ENCODE data around the gene C20orf141.
A peak's percentile ranks its signal among the peaks of the same experiment; 100 is the strongest.
"Not testable (repeated sequence)": the region's sequence is repeated elsewhere in the genome, so short reads cannot be mapped to it uniquely, and the experiment has no call there.

C20orf141 gene

DNA sequence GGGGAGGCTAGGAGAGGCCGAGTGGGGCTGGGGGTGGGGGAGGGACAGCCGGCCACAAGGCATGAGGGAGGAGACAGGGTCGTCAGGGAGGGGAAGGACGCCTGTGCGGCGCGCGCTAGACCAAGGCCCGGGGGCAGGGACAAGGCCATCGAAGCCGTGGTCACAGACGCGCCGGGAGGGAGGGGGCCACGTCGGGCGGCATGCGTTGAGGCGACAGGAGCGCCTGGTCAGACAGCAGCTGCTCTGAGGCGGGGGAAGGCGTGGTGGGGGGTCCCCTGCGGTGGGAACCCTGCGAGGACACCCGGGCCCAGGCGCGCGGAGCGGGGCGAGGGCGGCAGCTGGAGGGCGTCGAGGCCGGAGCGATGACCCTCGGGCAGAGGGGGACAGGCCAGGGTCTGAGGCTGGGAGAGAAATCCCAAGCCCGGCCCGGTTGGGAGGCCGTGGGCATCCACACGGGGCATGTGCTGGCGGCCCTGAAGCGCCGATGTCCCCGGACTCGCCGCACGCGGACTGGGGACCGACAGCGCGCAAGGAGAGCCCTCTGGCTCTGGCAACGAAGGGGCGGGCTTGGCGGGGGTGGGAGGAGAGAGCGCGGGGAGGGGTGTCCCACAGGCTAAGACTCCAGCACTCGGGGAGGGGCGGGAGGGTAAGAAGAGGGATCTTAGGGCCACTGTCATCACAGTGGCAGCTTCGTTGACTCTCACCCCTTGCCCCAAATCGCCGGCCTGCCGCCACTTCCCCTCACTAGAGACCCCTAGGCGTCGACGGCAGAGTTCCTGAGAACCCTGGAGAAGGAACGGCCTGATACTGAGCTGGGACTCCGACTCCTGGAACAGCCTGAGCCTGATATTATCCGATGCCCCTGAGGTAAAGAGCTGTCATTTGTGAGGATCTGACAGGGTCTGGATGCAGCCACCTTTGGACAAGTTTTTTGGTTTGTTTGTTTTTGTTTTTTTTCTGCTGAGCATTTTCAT, 6.4 kb downstream of the C20orf141 start:
- no peak for DNase-seq (ENCODE audit: low read depth)

DNA sequence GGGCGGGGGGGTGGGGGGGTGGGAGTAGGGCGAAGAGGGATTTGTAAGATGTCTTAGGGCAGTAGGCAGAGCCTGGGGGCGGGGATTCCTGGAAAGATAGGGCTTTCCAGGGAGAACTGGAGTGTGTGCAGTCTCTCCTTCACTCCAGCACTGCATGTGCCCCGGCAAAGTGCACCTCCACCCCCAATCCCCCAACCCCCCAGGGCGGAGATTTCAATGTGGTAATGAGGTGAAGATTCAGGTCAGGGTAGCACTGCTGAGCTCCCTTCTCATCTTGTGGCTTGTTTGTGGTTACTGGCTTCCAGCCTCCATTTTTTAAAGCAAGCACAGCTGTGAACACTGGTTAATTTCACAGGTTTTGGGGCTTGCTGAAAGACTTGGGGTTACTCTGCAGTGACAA, 7.3 kb downstream of the C20orf141 start:
- DNase-seq (ENCODE audit: low read depth): peak; percentile 30

DNA sequence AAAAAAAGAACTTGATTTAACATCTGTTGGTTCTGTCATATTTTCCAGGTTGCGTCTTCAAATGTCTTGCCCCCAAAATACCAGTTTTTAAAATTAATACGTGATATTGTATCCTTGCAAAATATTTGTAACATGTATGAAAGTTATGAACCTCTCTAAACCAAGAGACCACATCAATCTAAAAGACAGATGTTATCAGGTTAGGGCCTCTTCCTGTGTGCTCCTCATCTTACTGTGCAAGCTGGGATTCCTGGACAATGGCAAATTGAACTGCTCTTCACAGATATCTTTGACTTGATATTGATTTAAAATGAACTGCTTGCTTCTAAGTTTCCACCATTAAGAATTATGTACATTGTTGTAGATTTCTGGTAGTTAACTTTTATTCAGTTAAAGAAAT, 11.0 kb downstream of the C20orf141 start:
- no peak for DNase-seq (ENCODE audit: low read depth)

- no peak for DNase-seq (ENCODE audit: low read depth)
These were observed 11.9 kb downstream of the C20orf141 start for GRCh38 chr20:2826655-2827054.

GRCh38 chr20:2829376-2829775, 14.6 kb downstream of the C20orf141 start:
- no peak for DNase-seq (ENCODE audit: low read depth)

DNA sequence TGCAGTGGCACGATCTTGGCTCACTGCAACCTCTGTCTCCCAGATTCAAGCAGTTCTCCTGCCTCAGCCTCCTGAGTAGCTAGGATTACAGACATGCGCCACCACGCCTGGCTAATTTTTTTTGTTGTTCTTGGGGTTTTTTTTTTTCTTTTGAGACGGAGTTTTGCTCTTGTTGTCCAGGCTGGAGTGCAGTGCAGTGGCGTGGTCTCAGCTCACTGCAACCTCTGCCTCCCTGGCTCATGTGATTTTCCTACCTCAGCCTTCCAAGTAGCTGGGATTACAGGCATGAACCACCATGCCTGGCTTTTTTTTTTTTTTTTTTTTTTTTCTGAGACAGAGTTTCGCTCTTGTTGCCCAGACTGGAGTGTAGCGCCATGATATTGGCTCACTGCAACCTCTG, 16.4 kb downstream of the C20orf141 start:
- not testable (repeated sequence) for DNase-seq (ENCODE audit: low read depth)

DNA sequence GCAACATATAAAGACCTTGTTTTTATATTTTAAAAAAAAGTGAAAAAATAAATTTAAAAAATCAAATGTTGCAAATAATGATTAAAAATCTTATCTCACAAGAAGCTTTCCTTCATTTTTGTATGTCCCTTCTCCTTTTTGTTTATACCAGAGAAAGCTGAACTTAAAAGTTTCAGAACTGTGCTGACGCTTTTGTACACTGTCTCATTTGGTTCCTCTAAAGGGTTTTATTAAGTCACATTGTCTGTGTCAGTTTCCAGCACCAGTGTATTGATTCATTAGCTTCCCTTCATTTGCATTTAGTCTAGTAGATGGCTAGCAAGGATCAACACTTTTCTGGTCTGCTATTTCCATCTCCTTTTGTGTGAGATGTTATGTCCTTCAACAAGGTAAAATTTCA, 19.0 kb downstream of the C20orf141 start:
- no peak for DNase-seq (ENCODE audit: low read depth)

DNA sequence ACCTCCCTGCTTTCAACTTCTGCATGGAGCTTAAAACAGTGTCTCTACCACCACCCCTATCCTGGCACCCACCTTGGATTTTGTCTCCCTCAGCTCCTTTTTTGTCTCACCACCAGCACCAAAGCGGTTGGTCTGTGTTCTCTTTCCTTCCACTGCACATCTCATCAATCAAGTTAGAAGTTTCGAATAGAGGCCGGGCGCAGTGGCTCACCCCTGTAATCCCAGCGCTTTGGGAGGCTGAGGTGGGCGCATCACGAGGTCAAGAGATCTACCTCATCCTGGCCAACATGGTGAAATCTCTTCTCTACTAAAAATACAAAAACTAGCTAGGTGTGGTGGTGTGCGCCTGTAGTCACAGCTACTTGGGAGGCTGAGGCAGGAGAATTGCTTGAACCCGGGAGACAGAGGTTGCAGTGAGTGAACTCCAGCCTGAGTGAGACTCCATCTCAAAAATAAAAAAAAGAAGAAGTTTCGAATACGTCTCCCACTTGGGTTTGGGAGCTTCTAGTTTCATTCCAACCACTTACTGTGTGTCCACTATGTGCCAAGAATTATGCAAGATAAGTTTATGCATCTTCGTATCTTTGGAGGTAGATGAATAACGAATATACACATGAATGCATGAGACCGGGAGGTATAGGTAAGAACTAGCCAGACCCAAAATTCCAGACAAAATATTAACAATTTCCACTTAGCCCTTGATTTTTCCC, 19.8 kb downstream of the C20orf141 start:
- DNase-seq (ENCODE audit: low read depth): no peak

DNA sequence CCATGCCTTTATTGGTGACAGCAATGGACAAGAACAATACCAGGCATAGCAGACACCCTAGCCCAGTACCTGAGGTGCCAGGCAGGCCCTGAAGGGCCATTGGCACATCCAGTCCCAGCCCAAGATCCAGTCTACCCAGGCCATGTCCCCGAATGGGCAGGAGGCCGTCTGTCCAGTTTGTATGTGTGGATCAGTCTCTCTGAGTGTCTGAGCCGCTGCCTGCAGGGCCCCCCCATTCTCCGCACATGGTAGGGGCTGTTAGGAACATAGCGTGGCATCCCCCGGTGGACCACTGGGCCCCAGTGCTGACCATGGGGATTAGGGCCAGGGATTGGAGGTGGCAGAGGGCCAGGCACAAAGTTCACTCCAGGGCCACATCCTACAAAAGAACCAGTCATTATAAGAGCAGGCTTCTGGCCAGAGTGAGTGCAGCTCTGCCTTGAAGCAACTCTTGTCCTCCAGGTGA, 20.6 kb downstream of the C20orf141 start:
- DNase-seq (ENCODE audit: low read depth): no peak

- no peak for DNase-seq (ENCODE audit: low read depth)
These were observed 21.2 kb downstream of the C20orf141 start for GRCh38 chr20:2836035-2836434.

DNA sequence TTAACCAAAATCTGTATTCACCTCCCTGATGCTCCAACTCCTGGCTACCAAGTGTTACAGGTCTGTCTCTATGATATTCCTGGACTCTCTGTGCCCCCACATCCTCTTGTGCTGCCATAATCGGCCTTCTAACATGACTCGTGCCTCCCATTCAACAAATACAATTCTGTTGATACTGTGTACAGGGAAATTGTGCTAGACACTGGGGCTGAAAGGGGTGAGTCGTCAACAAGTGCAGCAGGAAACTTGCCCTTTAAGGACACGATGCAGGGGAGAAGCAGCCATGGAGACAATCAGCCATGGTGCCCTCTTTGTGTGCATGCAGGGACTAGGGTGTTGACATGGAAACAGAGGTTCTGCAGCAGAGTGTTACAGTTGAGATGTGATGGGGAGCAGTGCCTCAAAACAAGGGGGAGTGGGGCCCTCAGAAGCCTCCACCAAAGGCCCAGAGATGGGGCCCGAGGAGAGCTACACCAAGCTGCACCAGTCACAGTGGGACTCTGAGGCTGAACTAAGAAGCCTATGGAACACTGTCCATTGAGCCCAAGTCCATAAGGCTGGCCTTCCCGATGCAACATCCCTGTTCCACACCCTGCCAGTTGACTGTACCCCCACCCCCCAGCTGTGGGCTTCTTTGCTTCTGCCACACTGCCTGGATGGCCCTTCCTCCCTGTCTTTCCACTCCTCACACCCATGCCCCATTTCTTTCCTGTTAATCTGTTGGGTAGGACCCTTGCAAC, 22.6 kb downstream of the C20orf141 start:
- no peak for DNase-seq (ENCODE audit: low read depth)

DNA sequence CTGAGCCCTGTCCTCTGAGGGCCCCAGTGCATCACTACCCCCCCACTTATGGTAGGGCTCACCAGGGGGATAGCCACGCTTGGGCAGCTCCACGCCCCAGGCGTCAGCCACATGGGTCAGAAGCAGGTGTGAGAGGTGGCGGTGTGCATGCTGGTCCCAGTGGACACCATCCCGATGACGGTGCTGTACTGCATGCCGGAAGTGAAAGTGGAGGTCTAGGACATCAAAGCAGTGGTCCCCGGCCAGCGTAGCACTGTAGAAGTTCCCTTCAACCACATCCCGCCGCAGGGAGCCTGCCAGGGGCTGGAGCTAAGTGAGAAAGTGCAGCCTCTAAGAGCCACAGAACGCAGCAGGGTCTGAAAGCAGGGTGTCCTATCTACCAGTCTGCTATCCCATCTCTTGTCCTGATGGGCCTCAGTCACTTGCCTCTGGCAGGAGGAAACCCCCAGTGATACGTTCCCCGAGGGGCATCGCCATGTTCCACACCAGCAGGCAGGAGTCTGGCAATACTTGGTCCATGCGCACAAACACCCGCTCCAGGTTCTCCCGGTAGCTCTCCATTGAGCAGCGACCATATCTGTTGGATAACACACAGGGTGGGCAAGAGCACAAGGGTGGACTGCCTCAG, 23.5 kb downstream of the C20orf141 start:
- DNase-seq (ENCODE audit: low read depth): no peak

DNA sequence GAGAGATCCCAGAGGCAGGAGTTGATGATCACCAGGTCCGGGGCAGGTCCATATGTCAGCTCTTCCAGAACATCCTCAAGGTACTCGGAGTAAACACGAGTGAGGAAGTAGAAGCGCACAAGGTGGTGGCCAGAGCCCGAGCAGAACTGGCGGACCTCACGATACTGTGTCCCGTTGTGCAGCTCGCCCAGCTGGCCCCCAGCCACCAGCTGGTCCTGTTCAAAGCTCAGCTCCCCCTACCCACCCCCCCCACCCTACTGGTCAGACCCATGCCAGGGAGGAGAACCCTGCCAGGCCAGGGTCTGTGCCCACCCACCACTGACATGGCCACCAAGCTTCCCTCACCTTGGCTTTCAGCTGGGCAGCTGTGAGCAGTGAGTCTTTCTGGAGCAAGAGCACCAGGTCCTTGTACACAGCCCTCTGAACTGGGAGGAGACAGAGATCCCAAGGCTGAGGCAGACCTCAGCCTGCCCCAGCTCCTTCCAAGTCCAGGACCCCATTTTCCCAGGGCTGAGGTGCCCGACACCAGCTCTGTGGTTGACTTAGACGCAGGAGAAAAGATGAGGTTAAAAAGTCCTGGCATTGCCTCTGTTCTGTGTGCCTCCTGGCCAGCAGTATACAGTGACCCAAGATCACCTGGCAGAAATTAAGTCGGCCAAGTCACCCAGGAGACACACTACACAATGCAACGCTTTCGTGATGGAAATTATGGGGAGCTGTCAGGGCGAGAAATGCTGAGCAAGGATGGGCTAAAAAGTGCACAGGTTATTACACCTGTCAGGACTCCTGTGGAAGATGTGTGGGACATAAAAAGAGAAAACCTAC, 24.3 kb downstream of the C20orf141 start:
- no peak for DNase-seq (ENCODE audit: low read depth)

DNA sequence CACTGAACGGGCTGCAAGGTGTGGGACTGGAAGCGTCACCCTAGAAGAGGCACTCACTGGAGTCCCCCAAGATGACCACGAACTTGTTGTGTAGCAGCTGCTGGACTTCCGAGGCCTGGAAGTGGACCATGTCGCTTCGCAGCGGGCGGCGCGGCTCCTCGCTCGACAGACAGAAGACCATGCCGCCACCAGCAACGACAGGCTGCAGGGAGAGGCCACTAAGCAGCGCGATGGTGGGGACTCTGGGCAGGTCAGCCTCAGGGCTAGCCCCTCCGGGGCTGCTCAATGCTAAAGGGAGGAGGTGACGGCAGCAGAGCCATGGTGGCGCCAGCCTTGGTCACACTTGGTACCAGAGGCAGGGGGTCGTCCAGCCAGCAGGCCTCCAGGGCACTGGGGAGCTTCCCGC, 24.9 kb downstream of the C20orf141 start:
- no peak for DNase-seq (ENCODE audit: low read depth)

DNA sequence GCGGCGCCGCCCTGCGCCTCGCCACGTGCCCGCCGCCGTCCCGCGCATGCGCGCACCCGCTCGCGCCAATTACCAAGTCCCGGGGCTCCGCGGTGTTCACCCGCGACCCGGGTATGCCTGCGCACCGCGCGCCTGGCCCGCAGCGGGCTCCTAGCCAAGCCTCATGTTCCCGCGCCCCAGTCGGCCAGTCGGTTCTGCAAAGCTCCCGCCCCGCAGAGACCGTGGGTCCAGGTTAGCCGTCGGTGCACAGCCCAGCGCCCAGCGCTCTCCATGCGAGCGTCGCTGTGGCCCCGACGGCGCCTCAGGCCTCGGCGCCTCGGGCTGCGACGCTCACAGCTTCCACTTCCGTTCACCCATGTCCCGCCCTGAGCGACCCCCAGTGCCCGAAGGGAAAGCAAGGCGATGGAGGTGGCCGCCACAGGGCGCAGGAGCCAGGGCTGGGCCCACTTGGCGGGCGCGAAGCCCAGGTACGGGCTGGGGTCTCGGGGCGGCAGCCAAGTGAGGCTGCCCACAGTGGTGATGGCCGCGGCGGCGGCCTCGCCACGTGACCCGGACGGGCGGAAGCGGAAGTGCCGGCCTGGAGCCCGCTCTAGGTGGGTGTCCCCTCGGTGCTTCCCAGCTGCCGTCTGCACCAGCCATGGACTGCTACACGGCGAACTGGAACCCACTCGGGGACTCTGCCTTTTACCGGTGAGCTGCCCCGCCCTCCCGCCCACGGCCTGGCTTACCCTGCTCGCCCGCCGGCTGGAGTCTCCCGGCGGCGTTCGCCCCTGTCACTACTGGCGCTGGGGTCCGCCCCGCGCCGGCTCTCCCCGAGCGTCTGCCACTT, 25.6 kb downstream of the C20orf141 start, which contains the start of the genes PCED1A and VPS16:
TSS of gene PCED1A (minus strand) at position 518 of the 829 bp plus-strand sequence. CDS start 743 bp downstream, outside the sequence.
TSS of gene VPS16 (plus strand) at position 608 of the 829 bp plus-strand sequence. CDS start at position 638, 30 bp downstream.
- DNase-seq (ENCODE audit: low read depth): peak; percentile 84

- DNase-seq (ENCODE audit: low read depth): no peak
These were observed 26.3 kb downstream of the C20orf141 start for GRCh38 chr20:2840967-2841531.

DNA sequence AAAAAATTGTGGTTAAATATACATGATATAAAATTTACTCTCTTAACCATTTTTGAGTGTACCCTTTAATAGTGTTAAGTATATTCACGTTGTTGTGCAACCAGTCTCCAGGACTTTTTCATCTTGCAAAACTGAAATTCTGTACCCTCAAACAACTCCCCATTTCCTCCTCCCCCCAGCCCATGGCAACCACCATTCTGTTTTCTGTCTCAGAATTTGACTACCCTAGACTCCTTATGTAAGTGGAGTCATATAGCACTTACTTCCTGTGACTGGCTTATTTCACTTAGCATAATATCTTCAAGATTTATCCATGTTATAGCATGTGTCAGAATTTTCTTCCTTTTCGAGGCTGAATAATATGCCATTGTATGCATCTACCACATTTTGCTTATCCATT, 30.8 kb downstream of the C20orf141 start:
- no peak for DNase-seq (ENCODE audit: low read depth)

DNA sequence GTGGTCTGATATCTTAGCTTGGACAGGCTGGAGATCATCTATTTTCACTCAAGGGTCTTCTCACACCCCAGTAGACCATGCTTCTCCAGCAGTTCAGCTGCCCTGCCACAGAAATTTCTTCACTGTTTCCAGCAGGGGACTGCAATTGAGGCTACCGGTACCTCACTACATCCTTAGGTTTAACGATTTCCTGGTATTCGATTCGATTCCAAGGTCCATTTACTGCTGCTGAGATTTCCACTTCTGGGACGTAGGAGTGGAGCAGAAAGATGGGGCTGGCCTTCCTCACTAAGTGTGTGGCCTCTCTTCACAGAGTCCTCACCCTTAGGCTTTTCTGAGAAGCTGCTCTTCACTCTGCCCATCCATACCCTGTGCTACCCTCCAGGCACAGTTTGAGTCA, 31.9 kb downstream of the C20orf141 start:
- DNase-seq (ENCODE audit: low read depth): no peak

GRCh38 chr20:2847802-2848201, 33.0 kb downstream of the C20orf141 start:
- no peak for DNase-seq (ENCODE audit: low read depth)

Measured in activated gamma-delta T cell treated with anti-CD3 and anti-CD28 coated beads, Interleukin-2, amount 50 U/mL, for 16 hours (primary cell).